Endothelial cell of umbilical vein (primary cell): ENCODE measurements around the gene PSMA4.

Source experiments
- EZH2 ChIP-seq: IDR thresholded peaks from 2 replicates; pipeline ENCODE4 v1.6.1; 2012; ENCODE audit warnings: borderline replicate concordance, low read depth, mild to moderate bottlenecking, moderate library complexity, low read length, inconsistent platforms; ENCODE audit not compliant: severe bottlenecking
- FOS ChIP-seq: IDR thresholded peaks from 2 replicates; pipeline ENCODE4 v1.6.1; 2011; ENCODE audit warnings: mild to moderate bottlenecking, low read length, moderate library complexity, borderline replicate concordance; ENCODE audit not compliant: insufficient read depth
- GATA2 ChIP-seq: IDR thresholded peaks from 2 replicates; pipeline ENCODE4 v1.7.0; 2011; ENCODE audit warnings: low read depth, mild to moderate bottlenecking, moderate library complexity, mixed read lengths, low read length; ENCODE audit not compliant: insufficient read length, insufficient read depth
- JUN ChIP-seq: IDR thresholded peaks from 2 replicates; pipeline ENCODE4 v1.6.1; 2011; ENCODE audit warnings: borderline replicate concordance, low read depth; ENCODE audit not compliant: insufficient read length, insufficient read depth
- MYC ChIP-seq: IDR thresholded peaks from one replicate; pipeline ENCODE4 v1.6.1; 2011; ENCODE audit warnings: mild to moderate bottlenecking, low read depth, low read length
- POLR2A ChIP-seq: IDR thresholded peaks from 2 replicates; pipeline ENCODE4 v1.6.1; 2012; ENCODE audit warnings: low read depth, mild to moderate bottlenecking, control low read depth, low read length
- POLR2AphosphoS5 ChIP-seq: IDR thresholded peaks from 2 replicates; pipeline ENCODE4 v1.6.1; 2012; ENCODE audit warnings: low read depth, mild to moderate bottlenecking, control low read depth, low read length, moderate library complexity; ENCODE audit not compliant: insufficient read depth
- TF ChIP-seq, protein P1 (sequence below), 2 donors: IDR thresholded peaks; 1 replicate in 1 of 2; 2 replicates in 1 of 2; pipeline ENCODE4 v1.5.1; 2011; ENCODE audit warnings: low read length in 2 of 2, mild to moderate bottlenecking in 2 of 2, moderate library complexity in 2 of 2, control low read depth in 1 of 2, inconsistent platforms in 1 of 2, low read depth in 1 of 2; ENCODE audit not compliant: insufficient read depth in 1 of 2; ENCODE audit errors: extremely low read depth in 1 of 2
- TF ChIP-seq, protein P2 (sequence below): IDR thresholded peaks from 2 replicates; pipeline ENCODE4 v1.6.1; 2011; ENCODE audit not compliant: insufficient read depth, insufficient read length

GRCh38 chr15:78506971-78507830 lies 33.0 kb upstream of the PSMA4 start, which contains the start of gene HYKK:
- no peak for TF ChIP-seq FOS
- TF ChIP-seq, protein P1, sequence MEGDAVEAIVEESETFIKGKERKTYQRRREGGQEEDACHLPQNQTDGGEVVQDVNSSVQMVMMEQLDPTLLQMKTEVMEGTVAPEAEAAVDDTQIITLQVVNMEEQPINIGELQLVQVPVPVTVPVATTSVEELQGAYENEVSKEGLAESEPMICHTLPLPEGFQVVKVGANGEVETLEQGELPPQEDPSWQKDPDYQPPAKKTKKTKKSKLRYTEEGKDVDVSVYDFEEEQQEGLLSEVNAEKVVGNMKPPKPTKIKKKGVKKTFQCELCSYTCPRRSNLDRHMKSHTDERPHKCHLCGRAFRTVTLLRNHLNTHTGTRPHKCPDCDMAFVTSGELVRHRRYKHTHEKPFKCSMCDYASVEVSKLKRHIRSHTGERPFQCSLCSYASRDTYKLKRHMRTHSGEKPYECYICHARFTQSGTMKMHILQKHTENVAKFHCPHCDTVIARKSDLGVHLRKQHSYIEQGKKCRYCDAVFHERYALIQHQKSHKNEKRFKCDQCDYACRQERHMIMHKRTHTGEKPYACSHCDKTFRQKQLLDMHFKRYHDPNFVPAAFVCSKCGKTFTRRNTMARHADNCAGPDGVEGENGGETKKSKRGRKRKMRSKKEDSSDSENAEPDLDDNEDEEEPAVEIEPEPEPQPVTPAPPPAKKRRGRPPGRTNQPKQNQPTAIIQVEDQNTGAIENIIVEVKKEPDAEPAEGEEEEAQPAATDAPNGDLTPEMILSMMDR (IDR thresholded peaks at IDR 0.05; ENCODE audit: extremely low read depth in 1 of 2, insufficient read depth in 1 of 2, low read depth in 1 of 2, low read length in 2 of 2), result peak in 1 of 2 donors; percentile 21
- TF ChIP-seq, protein P2, sequence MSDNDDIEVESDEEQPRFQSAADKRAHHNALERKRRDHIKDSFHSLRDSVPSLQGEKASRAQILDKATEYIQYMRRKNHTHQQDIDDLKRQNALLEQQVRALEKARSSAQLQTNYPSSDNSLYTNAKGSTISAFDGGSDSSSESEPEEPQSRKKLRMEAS, result no peak
- TF ChIP-seq POLR2AphosphoS5, result peak; percentile 53
- no peak for TF ChIP-seq POLR2A
- no peak for TF ChIP-seq EZH2
- no peak for TF ChIP-seq JUN
- TF ChIP-seq MYC, result no peak
- TF ChIP-seq GATA2, result no peak
